ENCODE data around the gene RFTN2. TPM values are rescaled to one million over a fixed set of nuclear protein-coding genes. Genes with fewer than 3 reads are reported as not detected.

RFTN2 gene
- total RNA-seq, 4 donors from 2014 or later = 1.1 to 6.3 (median 3.2) TPM

GRCh38 chr2:197577446-197577845, 97.9 kb downstream of the RFTN2 start:
- H3K27ac ChIP-seq = no peak overlapping the region
- in situ Hi-C loops (cut with MboI; ENCODE audit: low sequenced_read_pairs in 4 of 4) = no loop called here
- ATAC-seq = no peak

GRCh38 chr2:197576631-197577030, 98.8 kb downstream of the RFTN2 start:
- ATAC-seq = peak; percentile 65 to 76
- Histone ChIP-seq H3K4me1 (no peaks in the 10 kb centered on the region), H3K27me3 (no peaks in the 10 kb centered on the region), H3K27ac (peak overlapping the region in 3 of 4 donors; percentile 13 to 37 (median 25)), H3K36me3 (no peaks in the 10 kb centered on the region), H3K9me3 (no peaks in the 10 kb centered on the region), H3K4me3 (no peak overlapping the region)
- DNase-seq = peak; percentile 27 to 40
- no peak for TF ChIP-seq CTCF (IDR thresholded peaks at IDR 0.05 in 4 of 5, conservative IDR thresholded peaks at IDR 0.05 in 1 of 5)
- no peak for TF ChIP-seq POLR2A (IDR thresholded peaks at IDR 0.05)
- intact Hi-C loops (cut with DNase I; ENCODE audit: low total_unique reads) = no loop called here
- in situ Hi-C loops (cut with MboI; ENCODE audit: low sequenced_read_pairs in 4 of 4) = no loop called here

More at GRCh38 chr2:197577446-197577845, 97.9 kb downstream of the RFTN2 start:
- H3K27me3 ChIP-seq = no peaks in the 10 kb centered on the region
- DNase-seq = no peak
- no peaks in the 10 kb centered on the region for H3K9me3 ChIP-seq
- intact Hi-C loops (cut with DNase I; ENCODE audit: low total_unique reads) = no loop called here
- no peaks in the 10 kb centered on the region for H3K36me3 ChIP-seq
- H3K4me1 ChIP-seq = no peaks in the 10 kb centered on the region
- H3K4me3 ChIP-seq = no peak overlapping the region
- no peak for TF ChIP-seq POLR2A (IDR thresholded peaks at IDR 0.05)
- no peak for TF ChIP-seq CTCF (IDR thresholded peaks at IDR 0.05 in 4 of 5, conservative IDR thresholded peaks at IDR 0.05 in 1 of 5)

GRCh38 chr2:197575987-197576386, 99.4 kb downstream of the RFTN2 start:
- Histone ChIP-seq H3K36me3 (no peaks in the 10 kb centered on the region), H3K4me3 (no peak overlapping the region), H3K27me3 (no peaks in the 10 kb centered on the region), H3K4me1 (no peaks in the 10 kb centered on the region), H3K9me3 (no peaks in the 10 kb centered on the region), H3K27ac (peak overlapping the region in 3 of 4 donors; percentile 13 to 37 (median 35))
- in situ Hi-C loops (cut with MboI; ENCODE audit: low sequenced_read_pairs in 4 of 4) = no loop called here
- no peak for TF ChIP-seq POLR2A (IDR thresholded peaks at IDR 0.05)
- TF ChIP-seq CTCF (IDR thresholded peaks at IDR 0.05 in 4 of 5, conservative IDR thresholded peaks at IDR 0.05 in 1 of 5) = no peak
- ATAC-seq = peak; percentile 61 to 79
- DNase-seq = peak; percentile 17 to 64
- intact Hi-C loops (cut with DNase I; ENCODE audit: low total_unique reads) = no loop called here

GRCh38 chr2:197573608-197574007, 101.8 kb downstream of the RFTN2 start:
- H3K4me3 ChIP-seq = no peak overlapping the region
- intact Hi-C loops (cut with DNase I; ENCODE audit: low total_unique reads) = no loop called here
- no peaks in the 10 kb centered on the region for H3K27me3 ChIP-seq
- no peak overlapping the region for H3K27ac ChIP-seq
- no peaks in the 10 kb centered on the region for H3K4me1 ChIP-seq
- no peaks in the 10 kb centered on the region for H3K9me3 ChIP-seq
- no peak for DNase-seq
- in situ Hi-C loops (cut with MboI; ENCODE audit: low sequenced_read_pairs in 4 of 4) = no loop called here
- ATAC-seq = no peak
- H3K36me3 ChIP-seq = no peaks in the 10 kb centered on the region
- TF ChIP-seq POLR2A (IDR thresholded peaks at IDR 0.05) = no peak
- no peak for TF ChIP-seq CTCF (IDR thresholded peaks at IDR 0.05 in 4 of 5, conservative IDR thresholded peaks at IDR 0.05 in 1 of 5)
